H9 (cell line): Measurements from ENCODE around the gene FAM162A. TPM values are rescaled to one million over a fixed set of nuclear protein-coding genes. Genes with fewer than 3 reads are reported as not detected.
A peak's percentile ranks its signal among the peaks of the same experiment; 100 is the strongest.

Experiments used
- DNase-seq: peaks from one replicate; pipeline ENCODE4 v3.0.0-alpha.2; 2017
- H2AFZ ChIP-seq: one replicate; pipeline ENCODE4 v1.6.1; 2013; ENCODE audit warnings: mild to moderate bottlenecking, low read length, control low read depth, moderate library complexity
- H2AK5ac ChIP-seq: 2 replicates; pipeline ENCODE4 v1.6.1; 2013; ENCODE audit warnings: low read length, control low read depth, mixed read lengths; ENCODE audit not compliant: insufficient read length
- H2BK120ac ChIP-seq: one replicate; pipeline ENCODE4 v1.6.1; 2013; ENCODE audit warnings: low read depth, mild to moderate bottlenecking, low read length, control low read depth, inconsistent platforms; ENCODE audit not compliant: poor library complexity, severe bottlenecking
- H2BK12ac ChIP-seq: 2 replicates; pipeline ENCODE4 v1.6.1; 2013; ENCODE audit warnings: low read length, control low read depth, mixed read lengths, low read depth; ENCODE audit not compliant: insufficient read length
- H2BK15ac ChIP-seq: 2 replicates; pipeline ENCODE4 v1.6.1; 2013; ENCODE audit warnings: low read depth, low read length, control low read depth
- H2BK20ac ChIP-seq: one replicate; pipeline ENCODE4 v1.6.1; 2013; ENCODE audit warnings: low read depth, mild to moderate bottlenecking, low read length, control low read depth, inconsistent platforms; ENCODE audit not compliant: poor library complexity, severe bottlenecking
- H2BK5ac ChIP-seq: 2 replicates; pipeline ENCODE4 v1.6.1; 2013; ENCODE audit warnings: low read length, control low read depth, mixed read lengths; ENCODE audit not compliant: insufficient read length
- H3K14ac ChIP-seq: 2 replicates; pipeline ENCODE4 v1.6.1; 2013; ENCODE audit warnings: low read length, control low read depth; ENCODE audit not compliant: insufficient read depth
- H3K18ac ChIP-seq: 2 replicates; pipeline ENCODE4 v1.6.1; 2013; ENCODE audit warnings: low read depth, mild to moderate bottlenecking, mixed read lengths, low read length, control low read depth; ENCODE audit not compliant: insufficient read length
- H3K23ac ChIP-seq: 2 replicates; pipeline ENCODE4 v1.6.1; 2013; ENCODE audit warnings: low read length, control low read depth, mixed read lengths, low read depth; ENCODE audit not compliant: insufficient read length
- H3K23me2 ChIP-seq: 2 replicates; pipeline ENCODE4 v1.6.1; 2013; ENCODE audit warnings: low read depth, mild to moderate bottlenecking, mixed read lengths, low read length, control low read depth; ENCODE audit not compliant: insufficient read length, poor library complexity, severe bottlenecking
- H3K27ac ChIP-seq: 2 replicates; pipeline ENCODE4 v1.5.1; 2013; ENCODE audit warnings: low read length, control low read depth, mixed read lengths, low read depth; ENCODE audit not compliant: insufficient read length
- H3K27me3 ChIP-seq: 2 replicates; pipeline ENCODE4 v1.6.1; 2013; ENCODE audit warnings: low read length, control low read depth, inconsistent platforms; ENCODE audit not compliant: insufficient read depth
- H3K4ac ChIP-seq: 2 replicates; pipeline ENCODE4 v1.6.1; 2013; ENCODE audit warnings: low read depth, mild to moderate bottlenecking, control low read depth, inconsistent platforms, low read length, moderate library complexity
- H3K4me1 ChIP-seq: 2 replicates; pipeline ENCODE4 v1.6.1; 2013; ENCODE audit warnings: low read length, control low read depth, inconsistent platforms; ENCODE audit not compliant: insufficient read depth
- H3K4me2 ChIP-seq: 2 replicates; pipeline ENCODE4 v1.6.1; 2013; ENCODE audit warnings: low read length, control low read depth, mixed read lengths; ENCODE audit not compliant: insufficient read length, insufficient read depth
- H3K56ac ChIP-seq: 2 replicates; pipeline ENCODE4 v1.6.1; 2013; ENCODE audit warnings: low read depth, mild to moderate bottlenecking, mixed read lengths, low read length, control low read depth; ENCODE audit not compliant: insufficient read length
- H3K79me1 ChIP-seq: 2 replicates; pipeline ENCODE4 v1.6.1; 2013; ENCODE audit warnings: low read depth, mild to moderate bottlenecking, moderate library complexity, low read length, control low read depth, inconsistent platforms; ENCODE audit not compliant: insufficient read depth, poor library complexity, severe bottlenecking
- H3K79me2 ChIP-seq: 2 replicates; pipeline ENCODE4 v1.6.1; 2013; ENCODE audit warnings: low read length, control low read depth, inconsistent platforms; ENCODE audit not compliant: insufficient read depth
- H3K9ac ChIP-seq: 2 replicates; pipeline ENCODE4 v1.6.1; 2013; ENCODE audit warnings: low read length, control low read depth, mixed read lengths; ENCODE audit not compliant: insufficient read length; ENCODE audit errors: extremely low read depth
- H3K9me3 ChIP-seq: one replicate; pipeline ENCODE4 v1.6.1; 2013; ENCODE audit warnings: low read depth, low read length, inconsistent platforms; ENCODE audit not compliant: control insufficient read depth
- H3T11ph ChIP-seq: one replicate; pipeline ENCODE4 v1.6.1; 2013; ENCODE audit warnings: mild to moderate bottlenecking, low read length, control low read depth, inconsistent platforms
- H4K20me1 ChIP-seq: one replicate; pipeline ENCODE4 v1.6.1; 2013; ENCODE audit not compliant: control insufficient read depth, insufficient read length, insufficient read depth
- H4K5ac ChIP-seq: 2 replicates; pipeline ENCODE4 v1.6.1; 2013; ENCODE audit warnings: low read depth, mild to moderate bottlenecking, mixed read lengths, low read length, control low read depth; ENCODE audit not compliant: insufficient read length
- H4K8ac ChIP-seq: replicated peaks from 2 replicates; pipeline ENCODE4 v1.6.1; 2013; ENCODE audit warnings: low read length, control low read depth, mixed read lengths, low read depth; ENCODE audit not compliant: insufficient read length
- H4K91ac ChIP-seq: 2 replicates; pipeline ENCODE4 v1.6.1; 2013; ENCODE audit warnings: low read depth, mild to moderate bottlenecking, moderate library complexity, mixed read lengths, low read length, control low read depth; ENCODE audit not compliant: insufficient read length
- H3K27ac Mint-ChIP-seq, 3 experiments: 2 replicates in 2 of 3; 3 replicates in 1 of 3; pipeline ENCODE4 v1.8.0; 2020 to 2021; ENCODE audit warnings: mixed read lengths in 3 of 3, mild to moderate bottlenecking in 1 of 3, moderate library complexity in 1 of 3
- H3K27me3 Mint-ChIP-seq: 2 replicates; pipeline ENCODE4 v1.8.0; 2021; ENCODE audit warnings: low read depth, mild to moderate bottlenecking, moderate library complexity, mixed read lengths
- H3K36me3 Mint-ChIP-seq, 3 experiments: 2 replicates in 2 of 3; 3 replicates in 1 of 3; pipeline ENCODE4 v1.8.0; 2020 to 2021; ENCODE audit warnings: low read depth in 3 of 3, mixed read lengths in 3 of 3; ENCODE audit not compliant: insufficient read depth in 1 of 3
- H3K4me1 Mint-ChIP-seq, 2 experiments: 2 replicates each; pipeline ENCODE4 v1.8.0; 2020; ENCODE audit warnings: mixed read lengths in 2 of 2
- H3K4me3 Mint-ChIP-seq, 2 experiments: 2 replicates in 1 of 2; 3 replicates in 1 of 2; pipeline ENCODE4 v1.8.0; 2020 to 2021; ENCODE audit warnings: mild to moderate bottlenecking in 2 of 2, mixed read lengths in 2 of 2, moderate library complexity in 1 of 2
- H3K9me3 Mint-ChIP-seq, 2 experiments: 2 replicates in 1 of 2; 3 replicates in 1 of 2; pipeline ENCODE4 v1.8.0; 2020; ENCODE audit warnings: mild to moderate bottlenecking in 2 of 2, mixed read lengths in 2 of 2, moderate library complexity in 1 of 2
- WGBS: extraction: QIAGEN DNeasy Blood & Tissue Kit; methylation state at CpG from one replicate; pipeline ENCODE4 v1.1.7; 2013; ENCODE audit warnings: missing lambda C conversion rate, low lambda C conversion rate, mixed read lengths; ENCODE audit not compliant: insufficient read length; ENCODE audit errors: extremely low coverage; 5-methylcytosine and 5-hydroxymethylcytosine counted together
- long read RNA-seq: library from polyadenylated mRNA; unstranded; transcript quantifications from one replicate; pipeline ENCODE4 v2.0.0, GENCODE V29; 2020
- total RNA-seq: library from RNA; stranded (reverse); gene quantifications from 2 replicates; pipeline ENCODE4 v1.2.1, GENCODE V29; 2021
- TF ChIP-seq, protein P1 (sequence below): fragments of 200-600 bp; sonication (generic); conservative IDR thresholded peaks from 3 replicates; pipeline ENCODE4 v1.8.0; 2021; ENCODE audit warnings: antibody characterized with exemption, mild to moderate bottlenecking

FAM162A gene, protein sequence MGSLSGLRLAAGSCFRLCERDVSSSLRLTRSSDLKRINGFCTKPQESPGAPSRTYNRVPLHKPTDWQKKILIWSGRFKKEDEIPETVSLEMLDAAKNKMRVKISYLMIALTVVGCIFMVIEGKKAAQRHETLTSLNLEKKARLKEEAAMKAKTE
- 78.5 and 87.6 TPM in 2 replicates for total RNA-seq
- long read RNA-seq, transcript FAM162A-203 (5 exons, 3,052 nt): major isoform, 40 of 57 reads
- long read RNA-seq, partial matches to known transcripts: 0 of 57 reads
- long read RNA-seq, other reads (novel, unspliced or antisense): 15 of 57 reads

DNA sequence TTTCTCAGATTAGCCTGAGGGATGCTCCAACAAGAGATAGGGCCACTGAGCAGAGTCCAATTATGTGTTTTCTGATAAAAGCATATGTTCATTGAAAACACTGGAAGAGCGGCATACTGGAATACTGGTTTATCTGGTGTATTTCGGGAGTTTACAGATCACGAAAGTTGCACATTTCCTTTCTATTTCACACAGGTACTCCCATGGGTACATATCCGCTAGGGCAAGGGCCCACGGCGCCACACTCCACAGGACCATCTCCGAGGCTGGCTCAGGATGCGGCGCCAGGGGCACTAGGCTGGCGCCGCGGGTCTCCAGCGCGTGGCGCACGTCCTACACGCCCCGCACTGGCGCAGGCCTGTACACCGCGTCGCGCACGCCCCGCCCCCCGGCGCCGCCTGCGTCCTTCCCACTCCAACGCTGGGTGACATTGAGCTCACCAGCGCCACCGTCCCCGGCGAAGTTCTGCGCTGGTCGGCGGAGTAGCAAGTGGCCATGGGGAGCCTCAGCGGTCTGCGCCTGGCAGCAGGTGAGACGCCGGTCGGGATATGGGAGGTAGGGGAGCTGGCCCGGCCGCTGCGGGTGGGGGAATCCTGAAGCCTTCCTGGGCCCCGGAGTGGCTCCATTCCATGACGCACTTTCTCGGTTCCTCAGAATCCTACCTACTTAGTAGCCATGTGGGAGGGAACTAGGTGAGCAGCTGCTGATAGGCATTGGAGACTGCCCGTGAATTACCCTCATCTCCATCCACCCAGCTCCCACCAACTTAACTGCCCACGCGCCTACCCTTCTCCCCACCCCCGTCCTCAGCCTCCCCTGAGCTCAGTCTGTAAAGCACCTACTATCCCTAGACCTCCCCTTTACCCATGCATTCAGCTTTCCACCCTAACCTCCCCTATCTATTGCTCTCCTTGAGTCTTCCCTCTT is at the start of gene FAM162A:
TSS of gene FAM162A (plus strand) at position 412 of the 927 bp plus-strand sequence. CDS start at position 496, 84 bp downstream.
- H2AFZ ChIP-seq: peak within 1 kb of the TSS; percentile 96
- no peaks in the 10 kb centered on the region for H3K27me3 ChIP-seq
- peak within 1 kb of the TSS; percentile 77 for H4K5ac ChIP-seq
- peak within 1 kb of the TSS; percentile 95 for H3K18ac ChIP-seq
- H3T11ph ChIP-seq: no peak within 1 kb of the TSS
- H2AK5ac ChIP-seq: no peak within 1 kb of the TSS
- TF ChIP-seq, protein P1, sequence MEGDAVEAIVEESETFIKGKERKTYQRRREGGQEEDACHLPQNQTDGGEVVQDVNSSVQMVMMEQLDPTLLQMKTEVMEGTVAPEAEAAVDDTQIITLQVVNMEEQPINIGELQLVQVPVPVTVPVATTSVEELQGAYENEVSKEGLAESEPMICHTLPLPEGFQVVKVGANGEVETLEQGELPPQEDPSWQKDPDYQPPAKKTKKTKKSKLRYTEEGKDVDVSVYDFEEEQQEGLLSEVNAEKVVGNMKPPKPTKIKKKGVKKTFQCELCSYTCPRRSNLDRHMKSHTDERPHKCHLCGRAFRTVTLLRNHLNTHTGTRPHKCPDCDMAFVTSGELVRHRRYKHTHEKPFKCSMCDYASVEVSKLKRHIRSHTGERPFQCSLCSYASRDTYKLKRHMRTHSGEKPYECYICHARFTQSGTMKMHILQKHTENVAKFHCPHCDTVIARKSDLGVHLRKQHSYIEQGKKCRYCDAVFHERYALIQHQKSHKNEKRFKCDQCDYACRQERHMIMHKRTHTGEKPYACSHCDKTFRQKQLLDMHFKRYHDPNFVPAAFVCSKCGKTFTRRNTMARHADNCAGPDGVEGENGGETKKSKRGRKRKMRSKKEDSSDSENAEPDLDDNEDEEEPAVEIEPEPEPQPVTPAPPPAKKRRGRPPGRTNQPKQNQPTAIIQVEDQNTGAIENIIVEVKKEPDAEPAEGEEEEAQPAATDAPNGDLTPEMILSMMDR: peak; percentile 63
- no peak within 1 kb of the TSS for H2BK15ac ChIP-seq
- no peaks in the 10 kb centered on the region for H3K27me3 Mint-ChIP-seq
- peak within 1 kb of the TSS; percentile 88 to 97 for H3K4me3 Mint-ChIP-seq
- H3K9ac ChIP-seq: peak within 1 kb of the TSS; percentile 97
- no peaks in the 10 kb centered on the region for H3K9me3 ChIP-seq
- no peak within 1 kb of the TSS for H2BK120ac ChIP-seq
- WGBS: no CpG with 5 or more reads among the region's 52 CpGs
- no peak within 1 kb of the TSS for H3K23ac ChIP-seq
- peak within 1 kb of the TSS; percentile 14 for H3K27ac ChIP-seq
- peak within 1 kb of the TSS; percentile 62 for H3K4me2 ChIP-seq
- H3K4me1 ChIP-seq: no peaks in the 10 kb centered on the region
- H3K56ac ChIP-seq: no peak within 1 kb of the TSS
- no peak within 1 kb of the TSS for H2BK5ac ChIP-seq
- H2BK12ac ChIP-seq: no peak within 1 kb of the TSS
- no peaks in the 10 kb centered on the region for H3K79me1 ChIP-seq
- peak; percentile 95 for DNase-seq
- H3K14ac ChIP-seq: peak within 1 kb of the TSS; percentile 92
- peaks cover 15% of the 10 kb centered on the region for H3K23me2 ChIP-seq
- H4K91ac ChIP-seq: no peak within 1 kb of the TSS
- H4K8ac ChIP-seq: peak within 1 kb of the TSS; percentile 41
- H3K4ac ChIP-seq: no peak within 1 kb of the TSS
- H3K36me3 Mint-ChIP-seq: peaks cover 0 to 13% (median 13%) of the 10 kb centered on the region in 3 experiments; a peak in 4 of 7 replicates
- no peaks in the 10 kb centered on the region for H3K9me3 Mint-ChIP-seq
- peaks cover 10% of the 10 kb centered on the region; the same call in 1 of the 2 replicates for H3K79me2 ChIP-seq
- H3K27ac Mint-ChIP-seq: peak within 1 kb of the TSS; percentile 96 to 99 (median 97)
- no peaks in the 10 kb centered on the region for H4K20me1 ChIP-seq
- peaks cover 24 to 29% of the 10 kb centered on the region in 2 experiments for H3K4me1 Mint-ChIP-seq
- no peak within 1 kb of the TSS for H2BK20ac ChIP-seq
